GM19324 (cell line): ENCODE results near the gene MRPL4.
A peak's percentile ranks its signal among the peaks of the same experiment; 100 is the strongest.
"Not testable (repeated sequence)": the region's sequence is repeated elsewhere in the genome, so short reads cannot be mapped to it uniquely, and the experiment has no call there.

ENCODE experiments used
- ATAC-seq: cut with Tn5 transposase; IDR thresholded peaks from one replicate; pipeline ENCODE4 v1.9.1; 2021; ENCODE audit warnings: mild to moderate bottlenecking, moderate library complexity; ENCODE audit not compliant: unreplicated experiment, low FRiP score

The MRPL4 gene

GRCh38 chr19:10228920-10229319 is 23.1 kb upstream of the MRPL4 start:
- no peak for ATAC-seq

GRCh38 chr19:10230173-10230860 is 21.7 kb upstream of the MRPL4 start:
- peak; percentile 9 for ATAC-seq

DNA sequence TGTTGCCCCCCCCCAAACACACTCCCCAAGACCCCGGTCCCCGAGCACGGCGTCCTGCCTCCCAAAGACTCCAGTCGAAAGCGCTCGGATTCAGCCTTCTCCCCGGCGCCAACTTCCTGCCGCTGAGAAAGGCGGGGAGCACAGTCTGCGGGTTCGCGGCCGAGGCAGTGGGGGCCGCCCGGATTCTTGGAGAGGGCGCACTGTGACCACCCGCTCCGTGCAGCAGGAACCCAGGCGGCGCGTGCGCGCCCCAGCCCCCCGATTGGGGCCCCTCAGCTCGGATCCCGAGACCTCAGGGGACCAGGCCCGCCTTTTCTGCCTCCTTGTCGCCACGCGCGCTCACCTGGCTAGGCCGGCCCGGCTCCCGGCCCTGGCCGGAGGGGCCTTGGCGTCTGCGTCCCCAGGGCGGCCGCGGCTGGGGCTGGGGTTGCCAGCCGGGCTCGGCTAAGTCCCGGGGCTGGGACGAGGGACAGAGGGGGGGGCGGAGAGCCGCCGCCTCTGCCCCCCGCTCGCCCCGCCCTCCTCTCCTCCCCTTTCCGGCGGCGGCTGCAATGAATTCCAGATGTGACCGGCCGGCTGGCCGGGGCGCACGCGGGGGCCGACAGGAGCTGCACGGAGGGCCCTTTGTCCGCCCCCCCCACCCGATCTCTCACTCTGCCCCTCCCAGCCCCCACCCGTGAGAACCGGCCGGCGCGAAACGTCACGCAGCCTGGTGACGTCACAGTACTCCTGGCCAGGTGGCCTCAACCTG is 21.0 kb upstream of the MRPL4 start, which contains the start of gene S1PR2:
Gene S1PR2 (minus strand): TSS at position 471 of the 751 bp plus-strand sequence. CDS start 6,426 bp downstream, outside the sequence.
- peak; percentile 49 for ATAC-seq

- no peak for ATAC-seq
These were observed 20.3 kb upstream of the MRPL4 start for GRCh38 chr19:10231612-10232228.

DNA sequence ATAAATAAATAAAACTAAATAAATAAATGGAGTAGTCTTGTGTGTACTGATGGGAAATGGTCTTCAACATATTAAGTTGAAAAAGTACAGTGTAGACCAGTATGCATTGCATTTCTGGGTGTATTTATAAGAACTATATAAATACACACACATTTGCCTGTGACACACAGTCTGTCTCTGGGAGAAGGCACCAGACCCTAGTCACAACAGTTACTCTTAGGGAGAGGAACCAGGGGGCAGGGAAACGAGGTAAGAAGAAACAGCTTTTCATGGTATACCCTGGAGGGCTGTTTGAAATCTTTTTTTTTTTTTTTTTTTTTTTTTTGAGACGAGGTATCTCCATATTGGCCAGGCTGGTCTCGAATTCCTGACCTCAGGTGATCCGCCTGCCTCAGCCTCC is 18.1 kb upstream of the MRPL4 start:
- no peak for ATAC-seq

DNA sequence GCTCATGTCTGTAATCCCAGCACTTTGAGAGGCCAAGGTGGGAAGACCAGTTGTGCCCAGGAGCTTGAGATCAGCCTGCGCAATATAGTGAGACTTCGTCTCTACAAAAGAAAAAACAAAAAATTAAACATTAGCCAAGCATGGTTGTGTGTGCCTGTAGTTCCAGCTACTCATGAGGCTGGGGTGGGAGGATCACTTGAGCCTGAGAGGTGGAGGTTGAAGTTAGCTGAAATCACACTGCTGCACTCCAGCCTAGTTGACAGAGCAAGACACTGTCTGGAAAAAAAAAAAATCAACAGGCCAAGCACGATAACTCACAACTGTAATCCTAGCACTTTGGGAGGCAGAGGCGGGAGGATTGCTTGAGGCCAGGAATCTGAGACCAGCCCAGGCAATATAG is 17.0 kb upstream of the MRPL4 start:
- no peak for ATAC-seq

- not testable (repeated sequence) for ATAC-seq
These were observed 16.6 kb upstream of the MRPL4 start for GRCh38 chr19:10235409-10235808.

GRCh38 chr19:10237702-10238101 is 14.3 kb upstream of the MRPL4 start:
- ATAC-seq, result no peak

DNA sequence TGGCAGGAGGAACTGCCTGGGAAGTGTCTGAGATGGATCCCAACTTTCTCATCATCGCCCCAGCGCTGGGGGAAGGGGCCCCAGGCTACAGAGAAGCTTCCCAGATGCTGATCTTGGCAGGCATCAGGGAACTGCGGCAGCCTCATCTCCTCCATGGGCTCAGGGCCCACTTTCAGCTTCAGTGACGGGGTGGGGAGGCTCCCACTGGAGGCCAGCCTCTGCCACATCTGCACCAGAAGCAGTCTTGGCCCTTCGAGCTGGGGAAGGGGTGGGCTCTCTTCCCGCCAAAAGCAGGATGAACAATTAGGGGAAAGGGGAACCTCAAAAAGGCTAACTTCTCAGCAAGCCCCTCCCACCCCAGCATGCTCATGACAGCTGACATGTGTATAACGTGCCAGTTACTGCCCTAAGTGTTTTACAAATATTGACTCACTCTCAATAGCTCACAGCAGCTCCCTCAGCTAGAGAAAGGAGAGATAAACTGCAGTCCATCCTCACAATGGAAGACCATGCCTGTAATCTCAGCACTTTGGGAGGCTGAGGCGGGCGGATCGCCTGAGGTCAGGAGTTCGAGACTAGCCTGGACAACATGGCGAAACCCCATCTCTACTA is 13.7 kb upstream of the MRPL4 start:
- ATAC-seq, result no peak

GRCh38 chr19:10241826-10242449 is 10.1 kb upstream of the MRPL4 start:
- ATAC-seq, result not testable (repeated sequence)

DNA sequence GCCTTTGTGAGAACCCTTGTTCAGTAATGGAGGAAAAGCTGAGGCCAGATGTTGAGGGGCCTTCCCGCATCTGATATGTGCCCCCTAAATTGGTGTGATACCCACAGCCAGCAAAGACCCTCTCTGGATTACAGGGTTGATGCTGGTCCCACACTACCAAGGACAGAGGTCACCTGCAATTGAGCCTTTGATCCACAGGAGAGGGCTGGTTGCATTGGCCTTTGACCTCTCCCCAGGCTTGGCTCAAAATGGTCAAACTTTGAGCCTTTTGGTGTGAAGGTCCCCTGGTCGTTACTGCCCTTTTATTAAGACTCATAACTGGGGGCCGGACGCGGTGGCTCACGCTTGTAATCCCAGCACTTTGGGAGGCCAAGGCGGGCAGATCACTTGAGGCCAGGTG is 8.4 kb upstream of the MRPL4 start:
- no peak for ATAC-seq

GRCh38 chr19:10245189-10245939 is 6.7 kb upstream of the MRPL4 start:
- no peak for ATAC-seq

- ATAC-seq, result no peak
These were observed 5.5 kb upstream of the MRPL4 start for GRCh38 chr19:10246511-10246910.

DNA sequence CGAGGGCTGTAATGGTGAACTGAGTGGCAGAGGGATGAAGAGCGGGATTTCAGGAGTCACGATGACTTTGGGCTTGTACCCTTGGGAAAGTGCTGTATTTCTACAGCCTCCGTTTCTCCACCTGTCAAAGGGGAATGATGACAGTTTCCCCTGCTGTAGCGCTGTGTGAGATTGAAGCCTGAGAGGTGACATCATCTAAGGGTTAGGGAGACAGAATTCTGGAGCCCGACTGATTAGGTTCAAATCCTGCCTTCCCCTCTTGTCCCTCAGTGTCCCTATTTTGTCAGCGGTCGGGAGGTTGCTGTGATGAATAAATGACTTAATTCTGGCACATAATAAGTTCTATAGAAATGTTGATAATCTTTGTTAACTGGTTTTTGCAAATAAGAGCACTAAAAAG is 693 bp downstream of the MRPL4 start:
- no peak for ATAC-seq

- no peak for ATAC-seq
These were observed 2.2 kb downstream of the MRPL4 start for GRCh38 chr19:10254244-10254643.

GRCh38 chr19:10255358-10255757 is 3.3 kb downstream of the MRPL4 start:
- ATAC-seq, result no peak

DNA sequence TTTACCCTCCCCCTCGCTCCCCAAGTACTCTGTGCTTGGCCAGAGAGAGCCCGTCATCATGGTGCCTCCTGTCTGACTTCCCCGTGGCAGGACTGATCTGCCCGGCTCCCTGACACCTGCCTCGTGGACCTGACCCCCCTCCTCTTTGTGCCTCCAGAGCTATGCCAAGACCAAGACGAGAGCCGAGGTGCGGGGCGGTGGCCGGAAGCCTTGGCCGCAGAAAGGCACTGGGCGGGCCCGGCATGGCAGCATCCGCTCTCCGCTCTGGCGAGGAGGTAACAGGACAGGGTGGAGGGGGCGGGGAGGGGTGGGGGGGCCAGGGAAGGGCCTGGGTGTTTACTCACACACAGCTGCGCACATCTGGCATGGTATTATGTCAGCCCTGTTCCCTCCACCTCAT is 4.5 kb downstream of the MRPL4 start:
- ATAC-seq, result no peak

- ATAC-seq, result no peak
These were observed 5.1 kb downstream of the MRPL4 start for GRCh38 chr19:10256970-10257615.

DNA sequence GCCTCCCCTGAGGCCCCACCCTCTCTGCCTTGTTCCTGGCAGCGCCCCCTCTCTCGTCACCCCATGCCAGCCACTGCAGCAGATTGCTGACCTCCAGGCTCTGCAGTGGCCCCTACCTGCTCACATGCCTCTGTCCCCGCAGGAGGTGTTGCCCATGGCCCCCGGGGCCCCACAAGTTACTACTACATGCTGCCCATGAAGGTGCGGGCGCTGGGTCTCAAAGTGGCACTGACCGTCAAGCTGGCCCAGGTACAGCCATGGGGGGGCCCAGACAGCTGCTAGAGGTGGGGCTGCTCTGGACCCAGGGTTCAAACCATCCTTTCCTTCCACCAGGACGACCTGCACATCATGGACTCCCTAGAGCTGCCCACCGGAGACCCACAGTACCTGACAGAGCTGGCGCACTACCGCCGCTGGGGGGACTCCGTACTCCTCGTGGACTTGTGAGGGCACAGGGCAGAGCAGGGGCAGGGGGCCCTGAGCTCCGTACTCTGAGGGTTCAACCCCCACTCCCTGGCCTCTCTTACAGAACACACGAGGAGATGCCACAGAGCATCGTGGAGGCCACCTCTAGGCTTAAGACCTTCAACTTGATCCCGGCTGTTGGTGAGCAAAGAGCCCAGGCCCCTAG is 6.2 kb downstream of the MRPL4 start:
- ATAC-seq, result no peak
